SU-DHL-6 (cell line): ENCODE data around the gene RGCC.

ENCODE experiments used
- H2AFZ ChIP-seq: fragments of 200-600 bp; sonication (generic); 2 replicates; pipeline ENCODE4 v1.6.1; 2014; ENCODE audit warnings: low read depth, mild to moderate bottlenecking, moderate library complexity, mixed read lengths, antibody characterized with exemption, low read length; ENCODE audit not compliant: severe bottlenecking
- H3F3A ChIP-seq: fragments of 200-600 bp; shearing (Covaris generic); 2 replicates; pipeline ENCODE4 v1.6.0; 2016; ENCODE audit warnings: antibody characterized with exemption, mild to moderate bottlenecking; ENCODE audit not compliant: insufficient read depth
- H3K27ac ChIP-seq: fragments of 200-600 bp; sonication (generic); 2 replicates; pipeline ENCODE4 v1.5.1; 2016; ENCODE audit warnings: low read depth, mild to moderate bottlenecking, low read length, moderate library complexity, mixed read lengths
- H3K27me3 ChIP-seq: fragments of 200-600 bp; sonication (generic), shearing (Covaris generic); 2 replicates; pipeline ENCODE4 v1.6.0; 2014; ENCODE audit warnings: mild to moderate bottlenecking, low read length
- H3K36me3 ChIP-seq: fragments of 200-600 bp; sonication (generic); 2 replicates; pipeline ENCODE4 v1.6.1; 2014; ENCODE audit warnings: mild to moderate bottlenecking, low read length, mixed read lengths
- H3K4me2 ChIP-seq: fragments of 300-600, 200-600 bp; shearing (Covaris generic), sonication (generic); 2 replicates; pipeline ENCODE4 v1.6.0; 2014; ENCODE audit warnings: low read length, low read depth, mild to moderate bottlenecking; ENCODE audit not compliant: poor library complexity, severe bottlenecking
- H3K4me3 ChIP-seq: fragments of 200-600 bp; sonication (generic); 2 replicates; pipeline ENCODE4 v1.5.1; 2014; ENCODE audit warnings: antibody characterized with exemption, low read length, mild to moderate bottlenecking, mixed read lengths; ENCODE audit not compliant: insufficient read depth, poor library complexity, severe bottlenecking
- H3K79me2 ChIP-seq: fragments of 200-600 bp; sonication (generic); 2 replicates; pipeline ENCODE4 v1.6.1; 2014; ENCODE audit warnings: mild to moderate bottlenecking, low read length, moderate library complexity; ENCODE audit not compliant: insufficient read depth
- H3K9ac ChIP-seq: fragments of 200-600 bp; sonication (generic); 2 replicates; pipeline ENCODE4 v1.7.0; 2014; ENCODE audit warnings: mild to moderate bottlenecking, low read length
- H3K9me2 ChIP-seq: fragments of 200-600 bp; sonication (generic); replicated peaks from 2 replicates; pipeline ENCODE4 v1.6.1; 2014; ENCODE audit warnings: low read length; ENCODE audit not compliant: insufficient read depth
- H3K9me3 ChIP-seq: fragments of 200-600 bp; sonication (generic); 2 replicates; pipeline ENCODE4 v1.6.1; 2014; ENCODE audit warnings: low read length, mixed read lengths; ENCODE audit not compliant: insufficient read depth
- H4K20me1 ChIP-seq: fragments of 200-600 bp; sonication (generic); 2 replicates; pipeline ENCODE4 v1.6.1; 2014; ENCODE audit warnings: low read depth, mild to moderate bottlenecking, antibody characterized with exemption, low read length, moderate library complexity, mixed read lengths
- EZH2phosphoT487 ChIP-seq: fragments of 200-600 bp; sonication (generic), shearing (Covaris generic); conservative IDR thresholded peaks from 2 replicates; pipeline ENCODE4 v1.6.1; 2018; ENCODE audit warnings: mild to moderate bottlenecking, antibody characterized with exemption, low read length, moderate library complexity, mixed read lengths
- TF ChIP-seq, protein P1 (sequence below): fragments of 200-600 bp; sonication (generic); IDR thresholded peaks from one replicate; pipeline ENCODE4 v1.5.1; 2017; ENCODE audit warnings: antibody characterized with exemption, mild to moderate bottlenecking, low read length, moderate library complexity; ENCODE audit not compliant: insufficient read depth, poor library complexity, severe bottlenecking

RGCC gene

DNA sequence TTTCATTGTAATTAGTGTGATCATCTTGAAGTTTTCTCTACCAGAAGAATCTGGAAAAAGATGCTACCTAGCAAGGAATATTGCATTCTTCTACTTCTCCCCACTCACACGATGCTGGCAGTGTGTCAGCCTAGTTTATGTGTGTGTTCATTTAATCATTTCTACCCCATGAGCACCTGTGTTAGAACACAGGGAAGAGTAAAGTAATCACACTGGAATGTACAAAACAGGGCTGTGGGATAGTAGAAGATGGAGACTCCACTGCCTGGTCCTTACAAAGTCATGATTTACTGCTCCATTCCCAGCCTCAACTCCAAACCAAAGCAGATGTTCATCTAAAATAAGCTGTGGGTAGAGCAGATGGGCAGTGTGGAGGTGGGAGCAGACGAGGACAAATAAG lies 47.7 kb upstream of the RGCC start:
- H3K36me3 ChIP-seq: no peaks in the 10 kb centered on the region
- no peak overlapping the region for H3K9ac ChIP-seq
- H3K4me3 ChIP-seq: no peak overlapping the region
- no peaks in the 10 kb centered on the region for H3K27me3 ChIP-seq
- H3K27ac ChIP-seq: no peak overlapping the region
- H3K9me3 ChIP-seq: no peaks in the 10 kb centered on the region
- H2AFZ ChIP-seq: no peak overlapping the region
- no peaks in the 10 kb centered on the region for H3F3A ChIP-seq
- H4K20me1 ChIP-seq: no peaks in the 10 kb centered on the region
- H3K4me2 ChIP-seq: no peak overlapping the region
- TF ChIP-seq EZH2phosphoT487: no peak
- TF ChIP-seq, protein P1, sequence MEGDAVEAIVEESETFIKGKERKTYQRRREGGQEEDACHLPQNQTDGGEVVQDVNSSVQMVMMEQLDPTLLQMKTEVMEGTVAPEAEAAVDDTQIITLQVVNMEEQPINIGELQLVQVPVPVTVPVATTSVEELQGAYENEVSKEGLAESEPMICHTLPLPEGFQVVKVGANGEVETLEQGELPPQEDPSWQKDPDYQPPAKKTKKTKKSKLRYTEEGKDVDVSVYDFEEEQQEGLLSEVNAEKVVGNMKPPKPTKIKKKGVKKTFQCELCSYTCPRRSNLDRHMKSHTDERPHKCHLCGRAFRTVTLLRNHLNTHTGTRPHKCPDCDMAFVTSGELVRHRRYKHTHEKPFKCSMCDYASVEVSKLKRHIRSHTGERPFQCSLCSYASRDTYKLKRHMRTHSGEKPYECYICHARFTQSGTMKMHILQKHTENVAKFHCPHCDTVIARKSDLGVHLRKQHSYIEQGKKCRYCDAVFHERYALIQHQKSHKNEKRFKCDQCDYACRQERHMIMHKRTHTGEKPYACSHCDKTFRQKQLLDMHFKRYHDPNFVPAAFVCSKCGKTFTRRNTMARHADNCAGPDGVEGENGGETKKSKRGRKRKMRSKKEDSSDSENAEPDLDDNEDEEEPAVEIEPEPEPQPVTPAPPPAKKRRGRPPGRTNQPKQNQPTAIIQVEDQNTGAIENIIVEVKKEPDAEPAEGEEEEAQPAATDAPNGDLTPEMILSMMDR: no peak
- no peaks in the 10 kb centered on the region for H3K79me2 ChIP-seq
- no peaks in the 10 kb centered on the region for H3K9me2 ChIP-seq

DNA sequence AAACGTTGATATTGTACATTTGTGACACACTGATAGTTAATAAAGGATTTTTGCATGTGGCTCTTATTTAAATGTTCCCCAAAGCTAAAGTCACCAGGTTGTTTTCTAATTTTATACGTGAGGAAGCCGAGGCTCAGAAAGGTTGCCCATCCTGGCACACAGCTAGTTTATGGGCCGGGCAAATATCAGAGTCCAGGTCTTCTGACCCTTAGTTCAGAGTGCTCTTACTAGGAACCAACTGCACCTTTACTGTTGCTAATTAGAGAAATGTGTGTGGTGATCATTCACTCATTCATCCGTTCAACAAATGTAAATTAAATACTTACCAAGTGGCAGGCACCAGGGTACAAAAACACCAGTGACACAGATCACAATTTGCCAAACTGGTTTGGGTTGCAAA lies 46.3 kb upstream of the RGCC start:
- Histone ChIP-seq H3K4me3 (no peak overlapping the region), H3K79me2 (no peaks in the 10 kb centered on the region), H3F3A (no peaks in the 10 kb centered on the region), H3K36me3 (no peaks in the 10 kb centered on the region), H3K27me3 (no peaks in the 10 kb centered on the region), H3K27ac (no peak overlapping the region), H3K9me2 (no peaks in the 10 kb centered on the region), H3K9me3 (no peaks in the 10 kb centered on the region), H2AFZ (no peak overlapping the region), H3K4me2 (no peak overlapping the region), H4K20me1 (no peaks in the 10 kb centered on the region), H3K9ac (no peak overlapping the region)
- TF ChIP-seq, protein P1: no peak
- no peak for TF ChIP-seq EZH2phosphoT487

DNA sequence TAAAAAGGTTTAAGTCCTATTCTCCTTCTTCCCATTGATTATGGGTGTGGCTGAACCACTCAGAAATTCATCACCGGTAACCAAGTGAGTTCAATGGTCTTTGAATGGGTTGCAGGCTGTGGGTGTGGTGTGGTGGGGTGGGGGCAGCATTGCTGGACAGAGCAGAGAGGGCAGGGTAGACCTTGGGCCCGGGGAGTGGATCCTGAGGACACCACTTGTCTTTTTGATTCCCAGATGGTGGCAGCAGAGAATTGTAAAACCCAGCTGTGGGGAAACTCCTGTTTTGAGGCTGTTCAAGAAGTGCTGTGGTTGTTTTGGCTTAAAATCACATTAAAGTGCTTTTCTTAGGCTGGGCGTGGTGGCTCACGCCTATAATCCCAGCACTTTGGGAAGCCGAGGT lies 45.8 kb upstream of the RGCC start:
- Histone ChIP-seq H4K20me1 (no peaks in the 10 kb centered on the region), H3K9me2 (no peaks in the 10 kb centered on the region), H3K27ac (no peak overlapping the region), H3K4me2 (no peak overlapping the region), H3K27me3 (no peaks in the 10 kb centered on the region), H3K9ac (no peak overlapping the region), H3K36me3 (no peaks in the 10 kb centered on the region), H3K4me3 (no peak overlapping the region), H2AFZ (no peak overlapping the region), H3F3A (no peaks in the 10 kb centered on the region), H3K9me3 (no peaks in the 10 kb centered on the region), H3K79me2 (no peaks in the 10 kb centered on the region)
- no peak for TF ChIP-seq EZH2phosphoT487
- TF ChIP-seq, protein P1: peak; percentile 21
